Neural progenitor cell (in vitro differentiated cells): ENCODE data around the gene PPT2. TPM values are rescaled to one million over a fixed set of nuclear protein-coding genes. Genes with fewer than 3 reads are reported as not detected.

ENCODE experiments used
- DNase-seq: peaks from one replicate; pipeline ENCODE4 v3.0.0-alpha.2; 2016; ENCODE audit warnings: low spot score
- H2AFZ ChIP-seq: fragments of 200-600 bp; sonication (generic); replicated peaks from 2 replicates; pipeline ENCODE4 v1.6.1; 2016; ENCODE audit warnings: antibody characterized with exemption
- H3F3A ChIP-seq: fragments of 200-600 bp; sonication (generic); 2 replicates; pipeline ENCODE4 v1.6.1; 2016; ENCODE audit warnings: antibody characterized with exemption, low read depth
- H3K27ac ChIP-seq: fragments of 200-600 bp; sonication (generic); 2 replicates; pipeline ENCODE4 v1.5.1; 2016; ENCODE audit warnings: mild to moderate bottlenecking
- H3K27me3 ChIP-seq: fragments of 200-600 bp; sonication (generic); 2 replicates; pipeline ENCODE4 v1.6.1; 2016; ENCODE audit warnings: mild to moderate bottlenecking, moderate library complexity
- H3K36me3 ChIP-seq: fragments of 200-600 bp; sonication (generic); 2 replicates; pipeline ENCODE4 v1.5.1; 2016
- H3K4me1 ChIP-seq: fragments of 200-600 bp; sonication (generic); 2 replicates; pipeline ENCODE4 v1.6.1; 2016; ENCODE audit warnings: mixed run types
- H3K4me2 ChIP-seq: fragments of 200-600 bp; sonication (generic); 2 replicates; pipeline ENCODE4 v1.6.1; 2016
- H3K4me3 ChIP-seq: fragments of 200-600 bp; sonication (generic); 2 replicates; pipeline ENCODE4 v1.5.1; 2016
- H3K79me2 ChIP-seq: fragments of 200-600 bp; sonication (generic); 2 replicates; pipeline ENCODE4 v1.6.1; 2016; ENCODE audit warnings: low read depth
- H3K9ac ChIP-seq: fragments of 200-600 bp; sonication (generic); 2 replicates; pipeline ENCODE4 v1.6.1; 2016
- H3K9me3 ChIP-seq: fragments of 200-600 bp; sonication (generic); 2 replicates; pipeline ENCODE4 v1.5.1; 2016; ENCODE audit warnings: low read depth
- H4K20me1 ChIP-seq: fragments of 200-600 bp; sonication (generic); 2 replicates; pipeline ENCODE4 v1.6.1; 2016; ENCODE audit warnings: low read depth
- H3K27ac Mint-ChIP-seq: 3 replicates; pipeline ENCODE4 v1.8.0; 2021; ENCODE audit warnings: mixed read lengths
- H3K27me3 Mint-ChIP-seq: 2 replicates; pipeline ENCODE4 v1.8.0; 2022; ENCODE audit warnings: low read depth, mild to moderate bottlenecking, inconsistent platforms, moderate library complexity, mixed read lengths; ENCODE audit not compliant: insufficient read depth
- H3K36me3 Mint-ChIP-seq: 3 replicates; pipeline ENCODE4 v1.8.0; 2021; ENCODE audit warnings: mixed read lengths
- H3K4me1 Mint-ChIP-seq: 3 replicates; pipeline ENCODE4 v1.8.0; 2021; ENCODE audit warnings: mixed read lengths
- H3K4me3 Mint-ChIP-seq: 3 replicates; pipeline ENCODE4 v1.8.0; 2021; ENCODE audit warnings: mild to moderate bottlenecking, moderate library complexity, mixed read lengths
- H3K9me3 Mint-ChIP-seq: 3 replicates; pipeline ENCODE4 v1.8.0; 2020; ENCODE audit warnings: mixed read lengths
- CTCF ChIP-seq: fragments of 200-600 bp; sonication (generic); IDR thresholded peaks from 2 replicates; pipeline ENCODE4 v1.5.1; 2017; ENCODE audit warnings: antibody characterized with exemption, mild to moderate bottlenecking
- EZH2 ChIP-seq: fragments of 200-600 bp; sonication (generic); IDR thresholded peaks from 2 replicates; pipeline ENCODE4 v1.6.1; 2017; ENCODE audit warnings: antibody characterized with exemption, mild to moderate bottlenecking, moderate library complexity
- EZH2phosphoT487 ChIP-seq: fragments of 200-600 bp; sonication (generic); IDR thresholded peaks from 2 replicates; pipeline ENCODE4 v1.6.1; 2017; ENCODE audit warnings: antibody characterized with exemption
- total RNA-seq: library from RNA; depleted of rRNA; stranded (reverse); fragments of >200 nt; gene quantifications from 2 replicates; pipeline ENCODE4 v1.2.3, GENCODE V29; 2015; ENCODE audit warnings: low replicate concordance

PPT2 gene
- total RNA-seq: 18.6 and 38.2 TPM in 2 replicates

GRCh38 chr6:32153564-32154513, at the start of gene PPT2:
TSS of gene PPT2 (plus strand) at chr6:32154141. CDS start at chr6:32154595, 454 bp downstream.
- peak within 1 kb of the TSS; percentile 74 for H2AFZ ChIP-seq
- peaks cover 44% of the 10 kb centered on the region for H3K27me3 ChIP-seq
- TF ChIP-seq EZH2phosphoT487 (no peak), CTCF (peak; percentile 43)
- H3K79me2 ChIP-seq: peaks cover 9% of the 10 kb centered on the region
- H3K9ac ChIP-seq: peak within 1 kb of the TSS; percentile 35
- H3K4me3 ChIP-seq: peak within 1 kb of the TSS; percentile 65
- peak within 1 kb of the TSS; percentile 86 for H3K4me2 ChIP-seq
- peak; percentile 93 for DNase-seq
- no peak within 1 kb of the TSS for H3K27ac ChIP-seq
- peaks cover 18% of the 10 kb centered on the region for H3K4me1 ChIP-seq
- peak within 1 kb of the TSS; percentile 98 for H3K27ac Mint-ChIP-seq
- peak within 1 kb of the TSS; percentile 100 for H3K4me3 Mint-ChIP-seq
- peaks cover 43% of the 10 kb centered on the region for H3K4me1 Mint-ChIP-seq
- peaks cover 24% of the 10 kb centered on the region for H3K36me3 Mint-ChIP-seq
- no peaks in the 10 kb centered on the region for H3K9me3 Mint-ChIP-seq
- H3K9me3 ChIP-seq: no peaks in the 10 kb centered on the region
- peaks cover 5% of the 10 kb centered on the region for H4K20me1 ChIP-seq
- H3K27me3 Mint-ChIP-seq: peaks cover 19% of the 10 kb centered on the region
- H3F3A ChIP-seq: peaks cover 18% of the 10 kb centered on the region
- H3K36me3 ChIP-seq: no peaks in the 10 kb centered on the region

- H3K79me2 ChIP-seq: no peaks in the 10 kb centered on the region
- no peaks in the 10 kb centered on the region for H3K9me3 ChIP-seq
- no peak overlapping the region for H3K4me2 ChIP-seq
- H3F3A ChIP-seq: no peaks in the 10 kb centered on the region
- no peak overlapping the region for H2AFZ ChIP-seq
- no peak overlapping the region for H3K4me3 Mint-ChIP-seq
- peaks cover 4% of the 10 kb centered on the region for H3K27me3 Mint-ChIP-seq
- H3K4me3 ChIP-seq: no peak overlapping the region
- H4K20me1 ChIP-seq: no peaks in the 10 kb centered on the region
- TF ChIP-seq EZH2phosphoT487 (no peak), EZH2 (no peak), CTCF (no peak)
- H3K36me3 Mint-ChIP-seq: no peaks in the 10 kb centered on the region
- H3K27ac ChIP-seq: no peak overlapping the region
- no peaks in the 10 kb centered on the region for H3K9me3 Mint-ChIP-seq
- no peak overlapping the region for H3K9ac ChIP-seq
- H3K4me1 Mint-ChIP-seq: peaks cover 14% of the 10 kb centered on the region
- no peak overlapping the region for H3K27ac Mint-ChIP-seq
- no peaks in the 10 kb centered on the region for H3K36me3 ChIP-seq
- DNase-seq: no peak
- peaks cover 21% of the 10 kb centered on the region for H3K27me3 ChIP-seq
- H3K4me1 ChIP-seq: peaks cover 15% of the 10 kb centered on the region
Observed at GRCh38 chr6:32105433-32105832, 48.5 kb upstream of the PPT2 start.

- Mint-ChIP-seq H3K27me3 (peaks cover 4% of the 10 kb centered on the region), H3K36me3 (peaks cover 3% of the 10 kb centered on the region), H3K4me1 (peaks cover 18% of the 10 kb centered on the region), H3K9me3 (no peaks in the 10 kb centered on the region), H3K4me3 (no peak overlapping the region), H3K27ac (no peak overlapping the region)
- H3K4me1 ChIP-seq: peaks cover 15% of the 10 kb centered on the region
- DNase-seq: no peak
- no peak overlapping the region for H3K9ac ChIP-seq
- H3K36me3 ChIP-seq: no peaks in the 10 kb centered on the region
- H3K79me2 ChIP-seq: no peaks in the 10 kb centered on the region
- H4K20me1 ChIP-seq: no peaks in the 10 kb centered on the region
- H2AFZ ChIP-seq: no peak overlapping the region
- no peaks in the 10 kb centered on the region for H3F3A ChIP-seq
- no peak overlapping the region for H3K4me2 ChIP-seq
- no peaks in the 10 kb centered on the region for H3K9me3 ChIP-seq
- no peak for TF ChIP-seq CTCF
- TF ChIP-seq EZH2: no peak
- no peak for TF ChIP-seq EZH2phosphoT487
- peaks cover 21% of the 10 kb centered on the region for H3K27me3 ChIP-seq
- no peak overlapping the region for H3K4me3 ChIP-seq
- H3K27ac ChIP-seq: no peak overlapping the region
Observed at GRCh38 chr6:32107406-32107805, 46.5 kb upstream of the PPT2 start.
